Astrocyte of the cerebellum (primary cell): ENCODE results near the gene MTHFD1L.

Source experiments
- DNase-seq: peaks from one replicate; pipeline ENCODE4 v3.0.0-alpha.2; 2011; ENCODE audit warnings: low read depth
- H3K4me3 ChIP-seq: 2 replicates; pipeline ENCODE4 v1.5.1; 2011; ENCODE audit warnings: mild to moderate bottlenecking, low read depth, low read length, moderate library complexity
- in situ Hi-C: cut with HindIII; loops from 2 replicates; pipeline ENCODE4 v1.10.0; 2017; ENCODE audit warnings: low sequenced_read_pairs
- TF ChIP-seq, protein P1 (sequence below): IDR thresholded peaks from 2 replicates; pipeline ENCODE4 v1.5.1; 2012; ENCODE audit warnings: low read length, low read depth, moderate library complexity, mild to moderate bottlenecking; ENCODE audit errors: missing control alignments

Gene MTHFD1L

DNA sequence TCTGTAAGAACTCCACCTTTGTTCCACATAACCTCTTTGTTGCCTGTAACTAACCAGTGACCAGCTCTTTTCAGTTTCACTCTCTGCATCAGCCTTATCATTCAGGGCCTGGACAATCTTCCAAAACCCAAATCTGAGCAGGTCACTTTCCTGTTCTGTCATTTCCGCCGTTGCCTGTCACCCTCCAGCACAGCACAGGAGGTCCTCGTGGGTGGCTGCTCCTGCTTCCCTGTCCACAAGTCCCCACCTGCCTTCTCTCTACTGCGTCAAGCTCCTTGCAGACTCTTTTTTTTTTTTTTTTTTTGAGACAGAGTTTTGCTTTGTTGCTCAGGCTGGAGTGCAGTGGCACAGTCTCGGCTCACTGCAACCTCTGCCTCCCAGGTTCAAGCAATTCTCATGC lies 73.9 kb downstream of the MTHFD1L start:
- no peak for DNase-seq
- no peak overlapping the region for H3K4me3 ChIP-seq
- TF ChIP-seq, protein P1, sequence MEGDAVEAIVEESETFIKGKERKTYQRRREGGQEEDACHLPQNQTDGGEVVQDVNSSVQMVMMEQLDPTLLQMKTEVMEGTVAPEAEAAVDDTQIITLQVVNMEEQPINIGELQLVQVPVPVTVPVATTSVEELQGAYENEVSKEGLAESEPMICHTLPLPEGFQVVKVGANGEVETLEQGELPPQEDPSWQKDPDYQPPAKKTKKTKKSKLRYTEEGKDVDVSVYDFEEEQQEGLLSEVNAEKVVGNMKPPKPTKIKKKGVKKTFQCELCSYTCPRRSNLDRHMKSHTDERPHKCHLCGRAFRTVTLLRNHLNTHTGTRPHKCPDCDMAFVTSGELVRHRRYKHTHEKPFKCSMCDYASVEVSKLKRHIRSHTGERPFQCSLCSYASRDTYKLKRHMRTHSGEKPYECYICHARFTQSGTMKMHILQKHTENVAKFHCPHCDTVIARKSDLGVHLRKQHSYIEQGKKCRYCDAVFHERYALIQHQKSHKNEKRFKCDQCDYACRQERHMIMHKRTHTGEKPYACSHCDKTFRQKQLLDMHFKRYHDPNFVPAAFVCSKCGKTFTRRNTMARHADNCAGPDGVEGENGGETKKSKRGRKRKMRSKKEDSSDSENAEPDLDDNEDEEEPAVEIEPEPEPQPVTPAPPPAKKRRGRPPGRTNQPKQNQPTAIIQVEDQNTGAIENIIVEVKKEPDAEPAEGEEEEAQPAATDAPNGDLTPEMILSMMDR, result no peak
- in situ Hi-C loops, result no loop called here

GRCh38 chr6:150940941-150941340 lies 75.4 kb downstream of the MTHFD1L start:
- TF ChIP-seq, protein P1, result no peak
- no peak for DNase-seq
- H3K4me3 ChIP-seq, result no peak overlapping the region
- in situ Hi-C loops, result no loop called here

GRCh38 chr6:150949526-150949925 lies 84.0 kb downstream of the MTHFD1L start:
- no peak for DNase-seq
- TF ChIP-seq, protein P1, result no peak
- in situ Hi-C loops, result no loop called here
- no peak overlapping the region for H3K4me3 ChIP-seq

GRCh38 chr6:150953851-150954250 lies 88.3 kb downstream of the MTHFD1L start:
- no peak for DNase-seq
- in situ Hi-C loops, result no loop called here
- TF ChIP-seq, protein P1, result no peak
- H3K4me3 ChIP-seq, result no peak overlapping the region

- no peak overlapping the region for H3K4me3 ChIP-seq
- no peak for DNase-seq
- TF ChIP-seq, protein P1, result no peak
- in situ Hi-C loops, result no loop called here
Measured at GRCh38 chr6:150959166-150959565, 93.7 kb downstream of the MTHFD1L start.

DNA sequence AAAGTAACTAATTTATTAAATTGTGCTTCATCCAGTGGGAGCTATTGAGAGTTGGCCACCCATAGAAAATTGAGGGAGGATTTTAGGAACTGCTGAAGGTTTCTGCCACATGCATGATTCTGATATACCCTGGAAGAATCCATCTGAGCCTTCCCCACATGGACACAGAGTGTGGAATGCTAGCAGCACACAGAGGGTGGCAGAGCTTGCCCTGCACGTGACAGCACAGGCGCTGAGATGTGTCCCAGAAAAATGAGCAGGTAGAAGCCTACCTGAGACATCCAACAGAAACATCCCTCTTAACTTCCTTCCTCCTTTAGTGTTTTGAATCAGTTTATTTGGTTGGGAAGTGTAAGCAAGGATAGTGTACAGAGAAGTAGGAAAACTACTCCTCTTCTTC lies 96.9 kb downstream of the MTHFD1L start:
- TF ChIP-seq, protein P1, result no peak
- in situ Hi-C loops, result no loop called here
- DNase-seq, result no peak
- no peak overlapping the region for H3K4me3 ChIP-seq

GRCh38 chr6:150964765-150965164 lies 99.3 kb downstream of the MTHFD1L start:
- in situ Hi-C loops, result no loop called here
- TF ChIP-seq, protein P1, result no peak
- H3K4me3 ChIP-seq, result no peak overlapping the region
- no peak for DNase-seq
